A673 (cell line): ENCODE data around the gene FOSL1.

Experiments used
- CTCF ChIP-seq: fragments of 300-800, 200-600 bp; sonication (generic); conservative IDR thresholded peaks from 2 replicates; pipeline ENCODE4 v1.5.1; 2017; ENCODE audit warnings: low read depth, mild to moderate bottlenecking, antibody characterized with exemption, low read length, moderate library complexity, mixed read lengths
- EZH2 ChIP-seq: fragments of 200-600 bp; sonication (generic); IDR thresholded peaks from 2 replicates; pipeline ENCODE4 v1.6.1; 2017; ENCODE audit warnings: borderline replicate concordance, low read depth, mild to moderate bottlenecking, mixed read lengths, antibody characterized with exemption, low read length; ENCODE audit not compliant: poor library complexity, severe bottlenecking

GRCh38 chr11:65919573-65920371 is 19.6 kb upstream of the FOSL1 start:
- no peak for TF ChIP-seq CTCF
- no peak for TF ChIP-seq EZH2
